Measurements from ENCODE around the gene CDH18. TPM values are rescaled to one million over a fixed set of nuclear protein-coding genes. Genes with fewer than 3 reads are reported as not detected.

CDH18 gene
- total and polyA plus RNA-seq, 2 donors (not counting 1 experiment from before 2014, with no cell fraction given) = 0.16 to 0.33 TPM

DNA sequence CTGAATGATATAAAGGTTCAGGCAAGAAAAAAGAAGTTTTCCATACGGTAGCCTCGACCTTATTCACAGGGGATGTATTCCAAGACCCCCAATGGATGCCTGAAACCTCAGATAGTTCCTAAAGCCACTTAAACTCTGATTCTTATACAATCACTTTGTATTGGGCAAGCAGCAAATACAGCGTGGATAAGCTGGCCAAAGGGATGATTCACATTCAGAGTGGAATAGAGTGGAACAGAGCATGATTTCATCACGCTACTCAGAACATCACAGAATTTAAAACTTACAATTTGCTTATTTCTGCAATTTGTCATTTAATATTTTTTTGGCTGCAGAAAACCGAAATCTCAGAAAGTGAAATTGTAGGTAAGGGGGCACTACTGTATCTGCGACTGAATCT is 40.5 kb upstream of the CDH18 start:
- no peaks in the 10 kb centered on the region for H4K20me1 ChIP-seq (ENCODE audit: control insufficient read depth, extremely low read depth, insufficient read depth, low read length)
- no peaks in the 10 kb centered on the region for H3K79me2 ChIP-seq (ENCODE audit: control insufficient read depth, insufficient read depth, low read length)
- H2AFZ ChIP-seq (ENCODE audit: low read length) = no peak overlapping the region
- no peak overlapping the region for H3K27ac ChIP-seq (ENCODE audit: insufficient read depth, low read length)
- no peaks in the 10 kb centered on the region for H3K36me3 ChIP-seq (ENCODE audit: control insufficient read depth, insufficient read depth, low read length)
- H3K4me3 ChIP-seq (replicated peaks in 1 of 4; ENCODE audit: control extremely low read depth in 1 of 4, insufficient read depth in 1 of 4, low read depth in 3 of 4, low read length in 4 of 4) = no peak overlapping the region
- DNase-seq (ENCODE audit: low read depth in 2 of 2) = peak in 1 of 2 donors; percentile 53
- no peaks in the 10 kb centered on the region for H3K27me3 ChIP-seq (ENCODE audit: control insufficient read depth, insufficient read depth, low read length)
- no peaks in the 10 kb centered on the region for H3K9me3 ChIP-seq (ENCODE audit: control insufficient read depth, insufficient read depth, low read depth, low read length)
- no peak overlapping the region for H3K4me2 ChIP-seq (ENCODE audit: extremely low read depth, insufficient read depth, low read length)
- no peak overlapping the region for H3K9ac ChIP-seq (ENCODE audit: insufficient read depth, low read length)
- no peak for TF ChIP-seq EZH2 (IDR thresholded peaks at IDR 0.05; ENCODE audit: low read length, missing control alignments)
- TF ChIP-seq, protein P1, sequence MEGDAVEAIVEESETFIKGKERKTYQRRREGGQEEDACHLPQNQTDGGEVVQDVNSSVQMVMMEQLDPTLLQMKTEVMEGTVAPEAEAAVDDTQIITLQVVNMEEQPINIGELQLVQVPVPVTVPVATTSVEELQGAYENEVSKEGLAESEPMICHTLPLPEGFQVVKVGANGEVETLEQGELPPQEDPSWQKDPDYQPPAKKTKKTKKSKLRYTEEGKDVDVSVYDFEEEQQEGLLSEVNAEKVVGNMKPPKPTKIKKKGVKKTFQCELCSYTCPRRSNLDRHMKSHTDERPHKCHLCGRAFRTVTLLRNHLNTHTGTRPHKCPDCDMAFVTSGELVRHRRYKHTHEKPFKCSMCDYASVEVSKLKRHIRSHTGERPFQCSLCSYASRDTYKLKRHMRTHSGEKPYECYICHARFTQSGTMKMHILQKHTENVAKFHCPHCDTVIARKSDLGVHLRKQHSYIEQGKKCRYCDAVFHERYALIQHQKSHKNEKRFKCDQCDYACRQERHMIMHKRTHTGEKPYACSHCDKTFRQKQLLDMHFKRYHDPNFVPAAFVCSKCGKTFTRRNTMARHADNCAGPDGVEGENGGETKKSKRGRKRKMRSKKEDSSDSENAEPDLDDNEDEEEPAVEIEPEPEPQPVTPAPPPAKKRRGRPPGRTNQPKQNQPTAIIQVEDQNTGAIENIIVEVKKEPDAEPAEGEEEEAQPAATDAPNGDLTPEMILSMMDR (conservative IDR thresholded peaks at IDR 0.05 in 1 of 2, IDR thresholded peaks at IDR 0.05 in 1 of 2; ENCODE audit: low read depth in 1 of 2, low read length in 2 of 2) = no peak
- no peaks in the 10 kb centered on the region for H3K4me1 ChIP-seq (ENCODE audit: control insufficient read depth, extremely low read depth, insufficient read depth, low read length)

DNA sequence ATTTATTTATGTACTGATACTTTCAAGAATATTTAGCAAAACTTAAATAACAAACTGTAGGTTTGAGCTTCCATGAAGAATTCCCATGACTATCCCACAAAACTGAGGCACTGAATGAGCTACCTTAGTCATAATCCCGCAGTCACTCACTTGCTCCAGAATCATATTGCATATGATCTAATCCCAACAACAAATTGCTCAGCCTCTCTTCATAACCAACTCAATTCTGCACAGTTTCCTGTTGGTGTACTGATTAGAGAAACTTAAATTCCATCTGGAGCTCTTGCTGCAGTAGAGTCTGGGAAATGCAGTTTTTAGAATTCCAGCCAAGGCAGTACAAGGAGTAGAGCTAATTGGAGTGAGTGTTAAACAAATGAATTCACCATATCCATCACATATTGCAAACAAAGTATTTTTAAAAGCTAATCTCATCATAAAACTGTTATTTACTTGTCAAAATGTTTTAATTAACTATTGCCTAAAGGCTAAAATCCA is 35.7 kb upstream of the CDH18 start:
- no peaks in the 10 kb centered on the region for H3K4me1 ChIP-seq (ENCODE audit: control insufficient read depth, extremely low read depth, insufficient read depth, low read length)
- H3K36me3 ChIP-seq (ENCODE audit: control insufficient read depth, insufficient read depth, low read length) = no peaks in the 10 kb centered on the region
- H3K27me3 ChIP-seq (ENCODE audit: control insufficient read depth, insufficient read depth, low read length) = no peaks in the 10 kb centered on the region
- H3K4me3 ChIP-seq (replicated peaks in 1 of 4; ENCODE audit: control extremely low read depth in 1 of 4, insufficient read depth in 1 of 4, low read depth in 3 of 4, low read length in 4 of 4) = no peak overlapping the region
- no peaks in the 10 kb centered on the region for H4K20me1 ChIP-seq (ENCODE audit: control insufficient read depth, extremely low read depth, insufficient read depth, low read length)
- no peak for TF ChIP-seq EZH2 (IDR thresholded peaks at IDR 0.05; ENCODE audit: low read length, missing control alignments)
- TF ChIP-seq, protein P1 (conservative IDR thresholded peaks at IDR 0.05 in 1 of 2, IDR thresholded peaks at IDR 0.05 in 1 of 2; ENCODE audit: low read depth in 1 of 2, low read length in 2 of 2) = no peak
- H3K9me3 ChIP-seq (ENCODE audit: control insufficient read depth, insufficient read depth, low read depth, low read length) = no peaks in the 10 kb centered on the region
- H3K4me2 ChIP-seq (ENCODE audit: extremely low read depth, insufficient read depth, low read length) = no peak overlapping the region
- H3K9ac ChIP-seq (ENCODE audit: insufficient read depth, low read length) = no peak overlapping the region
- peak; percentile 11 to 28 for DNase-seq (ENCODE audit: low read depth in 2 of 2)
- no peak overlapping the region for H2AFZ ChIP-seq (ENCODE audit: low read length)
- no peaks in the 10 kb centered on the region for H3K79me2 ChIP-seq (ENCODE audit: control insufficient read depth, insufficient read depth, low read length)
- H3K27ac ChIP-seq (ENCODE audit: insufficient read depth, low read length) = no peak overlapping the region

DNA sequence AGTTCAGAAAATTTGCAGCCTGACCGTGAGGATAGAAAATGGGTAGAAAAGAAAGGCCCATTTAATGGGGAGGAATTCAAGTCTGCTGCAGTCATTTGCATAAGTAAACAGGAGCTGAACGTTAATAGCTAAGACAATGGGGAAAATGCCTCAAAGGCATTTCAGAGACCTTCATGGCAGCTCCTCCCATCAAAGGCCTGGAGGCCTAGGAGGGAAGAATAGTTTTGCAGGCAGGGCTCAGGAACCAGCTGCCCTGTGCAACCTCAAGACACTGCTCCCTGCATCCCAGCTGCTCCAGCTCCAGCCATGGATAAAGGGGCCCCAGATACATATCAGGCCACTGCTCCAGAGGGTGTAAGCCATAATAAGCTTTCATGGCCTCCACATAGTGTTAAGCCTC is 32.2 kb upstream of the CDH18 start:
- Histone ChIP-seq H2AFZ (ENCODE audit: low read length) (no peak overlapping the region), H3K9me3 (ENCODE audit: control insufficient read depth, insufficient read depth, low read depth, low read length) (no peaks in the 10 kb centered on the region), H3K27ac (ENCODE audit: insufficient read depth, low read length) (no peak overlapping the region), H3K4me1 (ENCODE audit: control insufficient read depth, extremely low read depth, insufficient read depth, low read length) (no peaks in the 10 kb centered on the region), H3K9ac (ENCODE audit: insufficient read depth, low read length) (no peak overlapping the region), H3K36me3 (ENCODE audit: control insufficient read depth, insufficient read depth, low read length) (no peaks in the 10 kb centered on the region), H3K4me2 (ENCODE audit: extremely low read depth, insufficient read depth, low read length) (no peak overlapping the region), H3K27me3 (ENCODE audit: control insufficient read depth, insufficient read depth, low read length) (no peaks in the 10 kb centered on the region), H3K4me3 (replicated peaks in 1 of 4; ENCODE audit: control extremely low read depth in 1 of 4, insufficient read depth in 1 of 4, low read depth in 3 of 4, low read length in 4 of 4) (no peak overlapping the region), H4K20me1 (ENCODE audit: control insufficient read depth, extremely low read depth, insufficient read depth, low read length) (no peaks in the 10 kb centered on the region), H3K79me2 (ENCODE audit: control insufficient read depth, insufficient read depth, low read length) (no peaks in the 10 kb centered on the region)
- DNase-seq (ENCODE audit: low read depth in 2 of 2) = no peak
- TF ChIP-seq, protein P1 (conservative IDR thresholded peaks at IDR 0.05 in 1 of 2, IDR thresholded peaks at IDR 0.05 in 1 of 2; ENCODE audit: low read depth in 1 of 2, low read length in 2 of 2) = no peak
- TF ChIP-seq EZH2 (IDR thresholded peaks at IDR 0.05; ENCODE audit: low read length, missing control alignments) = no peak

Measured in fibroblast of lung (primary cell).